Vagina (tissue), 2 donors: ENCODE measurements around the gene NOC4L.

Source experiments
- CTCF ChIP-seq, 3 experiments: fragments of 450-650 bp in 2 of 3; fragments of 200-600 bp in 1 of 3; sonication (generic) in 1 of 3; IDR thresholded peaks; one replicate each; pipeline ENCODE4 v1.5.1; 2017 to 2019; ENCODE audit warnings: antibody characterized with exemption in 3 of 3, mild to moderate bottlenecking in 2 of 3, moderate library complexity in 2 of 3
- POLR2A ChIP-seq, 2 donors: fragments of 450-650 bp; IDR thresholded peaks; one replicate each; pipeline ENCODE4 v1.6.1; 2017; ENCODE audit warnings: antibody characterized with exemption in 2 of 2, mild to moderate bottlenecking in 2 of 2, moderate library complexity in 2 of 2

- TF ChIP-seq CTCF (IDR thresholded peaks at IDR 0.05): no peak
- no peak for TF ChIP-seq POLR2A (IDR thresholded peaks at IDR 0.05)
Measured at GRCh38 chr12:132116709-132117557, 27.3 kb upstream of the NOC4L start.
